HepG2 (cell line): Measurements from ENCODE around the gene ATP10A. TPM values are rescaled to one million over a fixed set of nuclear protein-coding genes. Genes with fewer than 3 reads are reported as not detected.
A peak's percentile ranks its signal among the peaks of the same experiment; 100 is the strongest.
"Not testable (repeated sequence)": the region's sequence is repeated elsewhere in the genome, so short reads cannot be mapped to it uniquely, and the experiment has no call there.

Experiments
- ATAC-seq: fragments of 200-7000 bp; cut with Tn5 transposase; 3 replicates; pipeline ENCODE4 v1.9.1; 2020; ENCODE audit warnings: mild to moderate bottlenecking, moderate library complexity
- BruUV-seq: library from RNA; stranded (reverse); fragments of 400-500 nt; replicated peaks from 2 replicates; lab custom pipeline; 2021; lab: Mats Ljungman, UMichigan
- CTCF ChIA-PET: fragments of 300-600 bp; formaldehyde crosslinking; extraction: SDS; loops from one replicate; lab custom pipeline; 2021; ENCODE audit warnings: low total read pairs, inconsistent platforms, low intra/inter-chr PET ratio; lab: Yijun Ruan, JAX
- POLR2A ChIA-PET: fragments of 350-600 bp; sonication (Branson Sonifier 250); formaldehyde crosslinking; loops from one replicate; lab custom pipeline; 2020; ENCODE audit warnings: antibody characterized with exemption, inconsistent platforms; lab: Yijun Ruan, JAX
- DNase-seq: peaks from one replicate; pipeline ENCODE4 v3.0.0-alpha.2; 2015; ENCODE audit warnings: low spot score
- FAIRE-seq: peaks from 3 replicates; lab custom pipeline; 2011; peaks lifted over from hg19 to GRCh38; lab: Jason Lieb, UNC
- H2AFZ ChIP-seq: one replicate; pipeline ENCODE4 v1.6.1; 2011; ENCODE audit warnings: low read length, inconsistent platforms
- H3K27ac ChIP-seq: fragments of 300-600 bp; 3 replicates; pipeline ENCODE4 v1.8.0; 2011; ENCODE audit warnings: mixed run types, mild to moderate bottlenecking, mixed read lengths, low read length, inconsistent platforms; ENCODE audit not compliant: insufficient read depth; ENCODE audit errors: extremely low read length
- H3K27me3 ChIP-seq, 2 experiments: fragments of 200-600 bp in 1 of 2; 2 replicates in 1 of 2; 3 replicates in 1 of 2; pipeline versions ENCODE4 v1.6.0 to v1.8.0; 2011; ENCODE audit warnings: low read length in 2 of 2, mild to moderate bottlenecking in 2 of 2, moderate library complexity in 2 of 2, inconsistent platforms in 1 of 2; ENCODE audit not compliant: insufficient read depth in 2 of 2, control insufficient read depth in 1 of 2
- H3K36me3 ChIP-seq, 2 experiments: fragments of 200-600 bp in 1 of 2; replicated peaks in 1 of 2; 2 replicates in 1 of 2; 3 replicates in 1 of 2; pipeline versions ENCODE4 v1.5.1 to v1.8.0; 2011; ENCODE audit warnings: low read length in 2 of 2, inconsistent platforms in 1 of 2; ENCODE audit not compliant: insufficient read depth in 2 of 2, control insufficient read depth in 1 of 2
- H3K4me1 ChIP-seq: 2 replicates; pipeline ENCODE4 v1.5.1; 2012; ENCODE audit warnings: low read length, inconsistent platforms; ENCODE audit not compliant: insufficient read depth
- H3K4me2 ChIP-seq: 2 replicates; pipeline ENCODE4 v1.6.0; 2011; ENCODE audit warnings: low read depth, low read length, inconsistent platforms
- H3K4me3 ChIP-seq, 3 experiments: fragments of 200-600 bp in 1 of 3; sonication (generic), shearing (Covaris generic) in 1 of 3; replicated peaks in 1 of 3; 2 replicates each; pipeline ENCODE4 v1.5.1; 2011 to 2016; ENCODE audit warnings: low read length in 3 of 3, inconsistent platforms in 2 of 3, low read depth in 2 of 3, mild to moderate bottlenecking in 2 of 3, control low read depth in 1 of 3, mixed read lengths in 1 of 3; ENCODE audit not compliant: insufficient read depth in 1 of 3
- H3K79me2 ChIP-seq: one replicate; pipeline ENCODE4 v1.6.1; 2011; ENCODE audit warnings: low read length, inconsistent platforms; ENCODE audit not compliant: insufficient read depth
- H3K9ac ChIP-seq: 2 replicates; pipeline ENCODE4 v1.6.0; 2011; ENCODE audit warnings: mild to moderate bottlenecking, low read depth, low read length, inconsistent platforms; ENCODE audit not compliant: insufficient read depth
- H3K9me3 ChIP-seq: 2 replicates; pipeline ENCODE4 v1.5.1; 2012; ENCODE audit warnings: mild to moderate bottlenecking, low read length
- H4K20me1 ChIP-seq: 2 replicates; pipeline ENCODE4 v1.6.0; 2011; ENCODE audit warnings: inconsistent platforms, mild to moderate bottlenecking, low read length, moderate library complexity; ENCODE audit not compliant: insufficient read depth
- BCL6 ChIP-seq: IDR thresholded peaks from 2 replicates; pipeline ENCODE4 v1.6.1; 2016; ENCODE audit warnings: missing genetic modification reagents, missing compliant biosample characterization
- ELF3 ChIP-seq: IDR thresholded peaks from 2 replicates; pipeline ENCODE4 v1.6.1; 2016; ENCODE audit warnings: missing genetic modification reagents, missing compliant biosample characterization
- EP300 ChIP-seq, 3 experiments: sonication (generic) in 1 of 3; formaldehyde crosslinking in 1 of 3; IDR thresholded peaks; 2 replicates each; pipeline versions ENCODE4 v1.5.1 to v1.6.1; 2011 to 2020; ENCODE audit warnings: low read depth in 2 of 3, low read length in 2 of 3, borderline replicate concordance in 1 of 3, improper control_type of control experiment in 1 of 3, mild to moderate bottlenecking in 1 of 3, missing genetic modification reagents in 1 of 3, moderate library complexity in 1 of 3
- ETV5 ChIP-seq: IDR thresholded peaks from 2 replicates; pipeline ENCODE4 v1.6.1; 2018; ENCODE audit warnings: missing biosample characterization, missing genetic modification reagents, inconsistent platforms, borderline replicate concordance
- FOXA3 ChIP-seq: IDR thresholded peaks from 2 replicates; pipeline ENCODE4 v1.6.1; 2016; ENCODE audit warnings: missing genetic modification reagents, missing compliant biosample characterization
- ISL2 ChIP-seq: sonication (generic); formaldehyde crosslinking; IDR thresholded peaks from 2 replicates; pipeline ENCODE4 v1.5.0; 2020; ENCODE audit warnings: missing genetic modification reagents
- MED1 ChIP-seq: sonication (generic); formaldehyde crosslinking; IDR thresholded peaks from 2 replicates; pipeline ENCODE4 v1.4.0; 2020; ENCODE audit warnings: missing genetic modification reagents
- MED8 ChIP-seq: sonication (generic); formaldehyde crosslinking; IDR thresholded peaks from 2 replicates; pipeline ENCODE4 v1.8.1; 2023; ENCODE audit warnings: mild to moderate bottlenecking, missing genetic modification reagents; ENCODE audit not compliant: insufficient replicate concordance
- NCOA2 ChIP-seq: sonication (generic); formaldehyde crosslinking; IDR thresholded peaks from 2 replicates; pipeline ENCODE4 v1.8.0; 2022; ENCODE audit warnings: inconsistent platforms
- PHF21A ChIP-seq: sonication (generic); formaldehyde crosslinking; IDR thresholded peaks from 2 replicates; pipeline ENCODE4 v1.5.0; 2020; ENCODE audit warnings: mild to moderate bottlenecking, missing genetic modification reagents
- RARA ChIP-seq: IDR thresholded peaks from 2 replicates; pipeline ENCODE4 v1.6.1; 2016; ENCODE audit warnings: missing genetic modification reagents, missing compliant biosample characterization
- TEAD3 ChIP-seq: optimal IDR thresholded peaks from 2 replicates; pipeline ENCODE3; 2016; ENCODE audit warnings: borderline replicate concordance
- ZFX ChIP-seq: sonication (generic); formaldehyde crosslinking; IDR thresholded peaks from 2 replicates; pipeline ENCODE4 v1.4.0; 2020; ENCODE audit warnings: mild to moderate bottlenecking, low read depth, missing genetic modification reagents, moderate library complexity
- ZNF224 ChIP-seq: sonication (generic); formaldehyde crosslinking; IDR thresholded peaks from 2 replicates; pipeline ENCODE4 v1.5.0; 2020; ENCODE audit warnings: mild to moderate bottlenecking, missing genetic modification reagents
- WGBS: methylation state at CpG from one replicate; pipeline ENCODE4 v1.1.6; 2017; ENCODE audit warnings: low lambda C conversion rate; 5-methylcytosine and 5-hydroxymethylcytosine counted together
- in situ Hi-C: cut with HindIII; loops from 2 replicates; pipeline ENCODE4 v1.10.0; 2017; ENCODE audit warnings: low pct_unique_long_range_greater_than_20kb; ENCODE audit not compliant: extremely low pct_ligation_motif_present
- intact Hi-C: fragments of 100-400 bp; cut with micrococcal nuclease; formaldehyde crosslinking; loops from one replicate; pipeline ENCODE4 v1.10.0; 2022; ENCODE audit not compliant: unreplicated experiment
- polyA plus RNA-seq, 8 experiments: library from polyadenylated mRNA; depleted of rRNA in 3 of 8; stranded (reverse) in 7 of 8; unstranded in 1 of 8; fragments of >200 nt; fragmentation: Illumina TruSeq in 4 of 8; extraction: Trizol in 4 of 8; gene quantifications; 2 replicates each; pipeline versions ENCODE4 v1.2.1 to v1.2.3, GENCODE V29; 2011 to 2016; ENCODE audit warnings: low read depth in 4 of 8, missing spikeins in 1 of 8, mixed read lengths in 1 of 8; ENCODE audit not compliant: insufficient read depth in 1 of 8
- total RNA-seq, 5 experiments: library from RNA; depleted of rRNA; stranded (reverse); fragments of >200 nt; fragmentation: Illumina TruSeq; extraction: Trizol; gene quantifications; 2 replicates each; pipeline ENCODE4 v1.2.3, GENCODE V29; 2016; ENCODE audit warnings: low read depth in 1 of 5
- TF ChIP-seq, protein P1 (sequence below): IDR thresholded peaks from 2 replicates; pipeline ENCODE4 v1.6.1; 2016; ENCODE audit warnings: control low read depth
- TF ChIP-seq, protein P2 (sequence below): IDR thresholded peaks from 2 replicates; pipeline ENCODE4 v1.6.1; 2016; ENCODE audit warnings: low read depth, borderline replicate concordance
- TF ChIP-seq, protein P3 (sequence below): sonication (generic); formaldehyde crosslinking; IDR thresholded peaks from 2 replicates; pipeline ENCODE4 v1.8.0; 2022; ENCODE audit warnings: mild to moderate bottlenecking, missing genetic modification reagents

Gene ATP10A
- total and polyA plus RNA-seq, 2 of the 13 experiments (the other 11 are each of a cell fraction or from before 2014, with no cell fraction given) = 0.58 to 4.2 TPM

DNA sequence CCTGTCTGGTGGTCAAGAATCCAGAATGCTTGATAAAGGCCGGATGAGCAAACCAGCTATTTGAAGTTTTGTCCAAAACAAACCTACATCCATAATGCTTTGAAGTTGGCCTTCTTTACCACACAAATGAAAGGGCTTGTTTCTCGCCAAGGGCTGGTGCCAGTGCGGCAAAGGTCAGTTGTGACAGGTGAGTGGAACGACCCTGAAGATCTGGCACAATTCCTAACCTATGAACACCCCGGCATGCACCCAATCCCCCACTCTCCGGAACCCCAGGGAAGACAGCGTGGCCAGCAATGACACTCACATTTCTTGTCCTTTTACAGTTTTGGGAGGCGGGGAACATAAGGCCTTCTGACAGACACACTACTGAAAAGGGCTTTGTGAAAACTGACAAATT lies 90.6 kb downstream of the ATP10A start (continued):
- TF ChIP-seq ELF3 (CRISPR knock-in tag) = peak; percentile 34; the same call in 1 of the 2 replicates
- 0 out of 2 replicates have a peak, but pooled peaks have one; percentile 21 for TF ChIP-seq PHF21A (CRISPR knock-in tag)
- peak; percentile 26; the same call in 1 of the 2 replicates for TF ChIP-seq BCL6 (CRISPR knock-in tag)
- peak; percentile 18; the same call in 1 of the 2 replicates for TF ChIP-seq ISL2 (CRISPR knock-in tag)
- TF ChIP-seq, protein P1, sequence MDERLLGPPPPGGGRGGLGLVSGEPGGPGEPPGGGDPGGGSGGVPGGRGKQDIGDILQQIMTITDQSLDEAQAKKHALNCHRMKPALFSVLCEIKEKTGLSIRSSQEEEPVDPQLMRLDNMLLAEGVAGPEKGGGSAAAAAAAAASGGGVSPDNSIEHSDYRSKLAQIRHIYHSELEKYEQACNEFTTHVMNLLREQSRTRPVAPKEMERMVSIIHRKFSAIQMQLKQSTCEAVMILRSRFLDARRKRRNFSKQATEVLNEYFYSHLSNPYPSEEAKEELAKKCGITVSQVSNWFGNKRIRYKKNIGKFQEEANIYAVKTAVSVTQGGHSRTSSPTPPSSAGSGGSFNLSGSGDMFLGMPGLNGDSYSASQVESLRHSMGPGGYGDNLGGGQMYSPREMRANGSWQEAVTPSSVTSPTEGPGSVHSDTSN (CRISPR knock-in tag) = 0 out of 2 replicates have a peak, but pooled peaks have one; percentile 27
- peak; percentile 71 for TF ChIP-seq NCOA2 (CRISPR knock-in tag)
- TF ChIP-seq RARA (CRISPR knock-in tag) = peak; percentile 64
- TF ChIP-seq TEAD3 (CRISPR knock-in tag) = peak; percentile 29
- peak; percentile 79; the same call in 1 of the 2 replicates for TF ChIP-seq ETV5
- TF ChIP-seq ZNF224 (CRISPR knock-in tag) = no peak
- TF ChIP-seq EP300 (IDR thresholded peaks at IDR 0.05; ENCODE audit: low read depth in 2 of 2, low read length in 2 of 2) = peak in 1 of 2 experiments; percentile 58; a peak in 2 of 4 replicates
- peak; percentile 78; the same call in 1 of the 2 replicates for TF ChIP-seq EP300 (CRISPR knock-in tag; IDR thresholded peaks at IDR 0.05; ENCODE audit: borderline replicate concordance)
- TF ChIP-seq, protein P2, sequence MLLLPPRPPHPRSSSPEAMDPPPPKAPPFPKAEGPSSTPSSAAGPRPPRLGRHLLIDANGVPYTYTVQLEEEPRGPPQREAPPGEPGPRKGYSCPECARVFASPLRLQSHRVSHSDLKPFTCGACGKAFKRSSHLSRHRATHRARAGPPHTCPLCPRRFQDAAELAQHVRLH (CRISPR knock-in tag) = no peak
- TF ChIP-seq FOXA3 (CRISPR knock-in tag) = peak; percentile 43
- TF ChIP-seq MED1 (CRISPR knock-in tag) = peak; percentile 47; the same call in 1 of the 2 replicates
- TF ChIP-seq MED8 (CRISPR knock-in tag) = no peak
- TF ChIP-seq, protein P3, sequence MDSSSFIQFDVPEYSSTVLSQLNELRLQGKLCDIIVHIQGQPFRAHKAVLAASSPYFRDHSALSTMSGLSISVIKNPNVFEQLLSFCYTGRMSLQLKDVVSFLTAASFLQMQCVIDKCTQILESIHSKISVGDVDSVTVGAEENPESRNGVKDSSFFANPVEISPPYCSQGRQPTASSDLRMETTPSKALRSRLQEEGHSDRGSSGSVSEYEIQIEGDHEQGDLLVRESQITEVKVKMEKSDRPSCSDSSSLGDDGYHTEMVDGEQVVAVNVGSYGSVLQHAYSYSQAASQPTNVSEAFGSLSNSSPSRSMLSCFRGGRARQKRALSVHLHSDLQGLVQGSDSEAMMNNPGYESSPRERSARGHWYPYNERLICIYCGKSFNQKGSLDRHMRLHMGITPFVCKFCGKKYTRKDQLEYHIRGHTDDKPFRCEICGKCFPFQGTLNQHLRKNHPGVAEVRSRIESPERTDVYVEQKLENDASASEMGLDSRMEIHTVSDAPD (CRISPR knock-in tag) = peak; percentile 85
- TF ChIP-seq ZFX (CRISPR knock-in tag) = 0 out of 2 replicates have a peak, but pooled peaks have one; percentile 7

DNA sequence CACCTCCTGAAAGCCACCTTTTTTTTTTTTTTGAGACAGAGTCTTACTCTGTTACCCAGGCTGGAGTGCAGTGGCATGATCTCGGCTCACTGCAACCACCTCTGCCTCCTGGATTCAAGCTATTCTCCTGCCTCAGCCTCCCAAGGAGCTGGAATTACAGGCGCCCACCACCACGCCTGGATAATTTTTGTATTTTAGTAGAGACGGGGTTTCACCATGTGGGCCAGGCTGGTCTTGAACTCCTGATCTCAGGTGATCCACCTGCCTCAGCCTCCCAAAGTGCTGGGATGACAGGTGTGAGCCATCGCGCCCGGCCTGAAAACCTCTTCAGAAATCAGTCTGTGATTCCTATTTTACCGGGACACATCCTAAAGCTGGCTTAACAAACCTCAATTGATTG lies 91.4 kb downstream of the ATP10A start:
- WGBS = 90% methylated on average over 8 of the region's 8 CpGs
- ATAC-seq, in situ Hi-C loops, DNase-seq, H3K79me2 ChIP-seq, H3K9me3 ChIP-seq, H3K4me3 ChIP-seq, intact Hi-C loops, H3K27me3 ChIP-seq, H2AFZ ChIP-seq, CTCF ChIA-PET, H4K20me1 ChIP-seq, H3K9ac ChIP-seq, BruUV-seq, POLR2A ChIA-PET, H3K36me3 ChIP-seq, FAIRE-seq: not testable (repeated sequence)
- H3K4me1 ChIP-seq = peaks cover 51% of the 10 kb centered on the region
- H3K27ac ChIP-seq = peak overlapping the region; percentile 60
- 0 out of 2 replicates have a peak overlapping the region, but pooled peaks have one; percentile 48 for H3K4me2 ChIP-seq
